PC-3 (cell line): ENCODE measurements around the gene DELE1.

ENCODE experiments used
- CTCF ChIP-seq: fragments of 300-600 bp; sonication (generic); conservative IDR thresholded peaks from 2 replicates; pipeline ENCODE4 v1.5.1; 2017; ENCODE audit warnings: antibody characterized with exemption, low read depth, mild to moderate bottlenecking, low read length
- EZH2 ChIP-seq: fragments of 300-600 bp; sonication (generic); IDR thresholded peaks from one replicate; pipeline ENCODE4 v1.6.1; 2017; ENCODE audit warnings: antibody characterized with exemption, mild to moderate bottlenecking, low read length; ENCODE audit not compliant: unreplicated experiment
- EZH2phosphoT487 ChIP-seq: fragments of 300-600 bp; sonication (generic); IDR thresholded peaks from 2 replicates; pipeline ENCODE4 v1.6.1; 2018; ENCODE audit warnings: mild to moderate bottlenecking, antibody characterized with exemption, low read length, borderline replicate concordance

DNA sequence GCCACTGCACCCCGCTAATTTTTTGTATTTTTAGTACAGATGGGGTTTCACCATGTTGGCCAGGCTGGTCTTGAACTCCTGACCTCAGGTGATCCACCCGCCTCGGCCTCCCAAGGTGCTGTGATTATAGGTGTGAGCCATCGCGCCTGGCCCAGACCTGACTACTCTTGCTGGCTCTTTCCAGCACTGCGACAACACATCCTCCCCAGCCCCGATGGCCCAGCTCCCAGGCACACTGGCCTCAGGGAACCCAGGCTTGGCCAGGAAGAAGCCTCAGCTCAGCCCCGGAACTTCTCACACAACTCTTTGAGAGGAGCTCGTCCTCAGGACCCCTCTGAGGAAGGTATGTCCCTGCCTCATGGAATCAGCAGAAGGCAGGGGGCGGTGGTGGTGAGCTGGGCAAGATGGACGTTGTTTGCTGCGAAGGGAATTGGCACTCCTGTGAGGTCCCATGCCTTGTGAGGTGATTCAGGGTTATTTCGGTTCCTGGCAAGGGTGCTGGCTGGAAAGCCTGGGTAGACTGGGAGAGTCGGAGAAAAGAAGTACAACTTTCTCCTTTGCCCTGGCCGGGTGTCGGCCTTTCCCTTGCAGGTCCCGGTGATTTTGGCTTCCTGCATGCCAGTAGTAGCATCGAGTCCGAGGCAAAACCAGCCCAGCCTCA, 5.9 kb downstream of the DELE1 start:
- TF ChIP-seq CTCF: no peak
- TF ChIP-seq EZH2: no peak
- no peak for TF ChIP-seq EZH2phosphoT487
